ENCODE measurements around the gene NHLRC1. TPM values are rescaled to one million over a fixed set of nuclear protein-coding genes. Genes with fewer than 3 reads are reported as not detected.

The NHLRC1 gene
- total and polyA plus RNA-seq, 9 of the 15 experiments (the other 6 are each of a cell fraction or from before 2014, with no cell fraction given): not detected

- ATAC-seq (peak; percentile 79), DNase-seq (ENCODE audit: extremely low read depth in 1 of 4, low spot score in 3 of 4) (peak; percentile 37 to 64 (median 51)), FAIRE-seq (no peak)
- in situ Hi-C loops (cut with MboI) (no loop called here), intact Hi-C loops (cut with micrococcal nuclease) (no loop called here)
- H2AFZ ChIP-seq (ENCODE audit: low read depth, low read length): no peak overlapping the region
- no peak overlapping the region for H3K4me2 ChIP-seq (ENCODE audit: insufficient read depth, low read length)
- ChIA-PET POLR2A (interaction anchor here (0.5 kb wide), 1 partner anchor 9 kb away, joined by 3 read pairs; no protein-coding TSS in a partner anchor), CTCF (ENCODE audit: low intra/inter-chr PET ratio) (no interaction called here)
- H3K9ac ChIP-seq (ENCODE audit: insufficient read depth in 1 of 2, low read depth in 2 of 2, low read length in 2 of 2): no peak overlapping the region
- no peaks in the 10 kb centered on the region for H4K20me1 ChIP-seq (replicated peaks; ENCODE audit: control insufficient read depth, insufficient read depth, low read length)
- no TSS peak for BruUV-seq (replicated peaks)
- H3K4me3 ChIP-seq: no peak overlapping the region
- no peaks in the 10 kb centered on the region for H3K36me3 ChIP-seq (ENCODE audit: control insufficient read depth, insufficient read depth, low read length)
- WGBS (ENCODE audit: insufficient coverage, low coverage, missing lambda C conversion rate): 0% methylated on average over 1 of the region's 1 CpG
- H3K79me2 ChIP-seq (ENCODE audit: control insufficient read depth, insufficient read depth, low read length): no peaks in the 10 kb centered on the region
- no peaks in the 10 kb centered on the region for H3K9me1 ChIP-seq (ENCODE audit: control insufficient read depth, insufficient read depth, low read length)
- H3K9me3 ChIP-seq (replicated peaks; ENCODE audit: control insufficient read depth, insufficient read depth, low read depth, low read length): peaks cover 25% of the 10 kb centered on the region
- H3K4me1 ChIP-seq (replicated peaks in 1 of 2; ENCODE audit: control insufficient read depth in 2 of 2, insufficient read depth in 2 of 2, low read length in 2 of 2): no peaks in the 10 kb centered on the region; a peak in 1 of 5 replicates
- H3K27ac ChIP-seq (ENCODE audit: extremely low read depth, low read depth, low read length): no peak overlapping the region
- H3K27me3 ChIP-seq (ENCODE audit: control insufficient read depth in 2 of 2, insufficient read depth in 2 of 2, low read length in 2 of 2): no peaks in the 10 kb centered on the region
- TF ChIP-seq KDM1A (IDR thresholded peaks at IDR 0.05) (peak in 1 of 2 experiments; percentile 37; a peak in 2 of 4 replicates), TCF15 (CRISPR knock-in tag; IDR thresholded peaks at IDR 0.05) (no peak; the same call in 1 of the 2 replicates), ARNT (IDR thresholded peaks at IDR 0.05) (peak; percentile 25 to 73; a peak in 3 of 4 replicates), ZEB2 (IDR thresholded peaks at IDR 0.05) (peak; percentile 90), HDAC1 (IDR thresholded peaks at IDR 0.05) (0 out of 4 replicates have a peak, but pooled peaks of 1 of the 2 experiments have one; percentile 15), TRIM28 (IDR thresholded peaks at IDR 0.05) (peak; percentile 99), ZNF280A (IDR thresholded peaks at IDR 0.05; ENCODE audit: low read depth, partially characterized antibody) (peak; percentile 96), ZNF77 (CRISPR knock-in tag; IDR thresholded peaks at IDR 0.05) (no peak), IFI16 (CRISPR knock-in tag; IDR thresholded peaks at IDR 0.05) (0 out of 2 replicates have a peak, but pooled peaks have one; percentile 75), KLF13 (tag; IDR thresholded peaks at IDR 0.05; ENCODE audit: borderline replicate concordance, low read depth) (peak; percentile 17; the same call in 1 of the 2 replicates), FOXP4 (CRISPR knock-in tag; IDR thresholded peaks at IDR 0.05; ENCODE audit: borderline replicate concordance) (no peak), SMARCA4 (IDR thresholded peaks at IDR 0.05) (peak; percentile 59; the same call in 1 of the 2 replicates), DPF2 (IDR thresholded peaks at IDR 0.05) (peak; percentile 86), PCBP2 (IDR thresholded peaks at IDR 0.05; ENCODE audit: low read depth, low read length, poor library complexity, severe bottlenecking) (no peak), HLTF (IDR thresholded peaks at IDR 0.05) (peak; percentile 85), BHLHE40 (IDR thresholded peaks at IDR 0.05; ENCODE audit: low read length) (no peak), ZZZ3 (IDR thresholded peaks at IDR 0.05) (no peak), HINFP (tag; conservative IDR thresholded peaks at IDR 0.05; ENCODE audit: low read depth) (peak; percentile 77), HNRNPLL (IDR thresholded peaks at IDR 0.05; ENCODE audit: low read depth, low read length, poor library complexity, severe bottlenecking) (no peak), NCOA2 (IDR thresholded peaks at IDR 0.05; ENCODE audit: partially characterized antibody in 2 of 2) (no peak)
These were observed 32.1 kb downstream of the NHLRC1 start for GRCh38 chr6:18090349-18090786.

All from K562 (cell line).